ENCODE measurements around the gene SORCS2.

Gene SORCS2

GRCh38 chr4:7224878-7225533 lies 32.7 kb downstream of the SORCS2 start:
- DNase-seq: no peak

GRCh38 chr4:7226439-7226838 lies 34.1 kb downstream of the SORCS2 start:
- peak; percentile 99 for DNase-seq

- peak in 1 of 2 experiments; percentile 84 for DNase-seq
Measured at GRCh38 chr4:7227008-7227407, 34.7 kb downstream of the SORCS2 start.

GRCh38 chr4:7228734-7229133 lies 36.4 kb downstream of the SORCS2 start:
- no peak for DNase-seq

- no peak for DNase-seq
Measured at GRCh38 chr4:7232061-7232650, 39.8 kb downstream of the SORCS2 start.

GRCh38 chr4:7233006-7233580 lies 40.8 kb downstream of the SORCS2 start:
- DNase-seq: no peak

GRCh38 chr4:7233601-7234000 lies 41.3 kb downstream of the SORCS2 start:
- no peak for DNase-seq

- DNase-seq: no peak
Measured at GRCh38 chr4:7234355-7235029, 42.2 kb downstream of the SORCS2 start.

GRCh38 chr4:7235030-7235380 lies 42.7 kb downstream of the SORCS2 start:
- no peak for DNase-seq

- no peak for DNase-seq
Measured at GRCh38 chr4:7236847-7237246, 44.5 kb downstream of the SORCS2 start.

GRCh38 chr4:7237873-7238272 lies 45.5 kb downstream of the SORCS2 start:
- DNase-seq: no peak

- DNase-seq: peak in 1 of 2 experiments; percentile 70
Measured at GRCh38 chr4:7238300-7238960, 46.1 kb downstream of the SORCS2 start.

GRCh38 chr4:7239101-7239820 lies 46.9 kb downstream of the SORCS2 start:
- no peak for DNase-seq

- DNase-seq: peak in 1 of 2 experiments; percentile 38
Measured at GRCh38 chr4:7239844-7240243, 47.5 kb downstream of the SORCS2 start.

GRCh38 chr4:7240306-7240705 lies 48.0 kb downstream of the SORCS2 start:
- DNase-seq: peak; percentile 58 to 67

- peak in 1 of 2 experiments; percentile 20 for DNase-seq
Measured at GRCh38 chr4:7241597-7242125, 49.3 kb downstream of the SORCS2 start.

- DNase-seq: no peak
Measured at GRCh38 chr4:7242766-7243165, 50.4 kb downstream of the SORCS2 start.

GRCh38 chr4:7243609-7244330 lies 51.4 kb downstream of the SORCS2 start:
- no peak for DNase-seq

GRCh38 chr4:7244331-7244665 lies 52.0 kb downstream of the SORCS2 start:
- DNase-seq: no peak

GRCh38 chr4:7244751-7245320 lies 52.5 kb downstream of the SORCS2 start:
- no peak for DNase-seq

- DNase-seq: no peak
Measured at GRCh38 chr4:7247521-7247920, 55.2 kb downstream of the SORCS2 start.

- DNase-seq: no peak
Measured at GRCh38 chr4:7247946-7248345, 55.6 kb downstream of the SORCS2 start.

Data from NCI-H524 (cell line).